NCI-H526 treated with DMSO at 0.1 percent for 48 hours (cell line): ENCODE data around the gene GABRB2.
"Not testable (repeated sequence)": the region's sequence is repeated elsewhere in the genome, so short reads cannot be mapped to it uniquely, and the experiment has no call there.

Experiments
- DNase-seq: peaks from one replicate; lab custom pipeline; 2025; lab: John Stamatoyannopoulos, UW

The GABRB2 gene

DNA sequence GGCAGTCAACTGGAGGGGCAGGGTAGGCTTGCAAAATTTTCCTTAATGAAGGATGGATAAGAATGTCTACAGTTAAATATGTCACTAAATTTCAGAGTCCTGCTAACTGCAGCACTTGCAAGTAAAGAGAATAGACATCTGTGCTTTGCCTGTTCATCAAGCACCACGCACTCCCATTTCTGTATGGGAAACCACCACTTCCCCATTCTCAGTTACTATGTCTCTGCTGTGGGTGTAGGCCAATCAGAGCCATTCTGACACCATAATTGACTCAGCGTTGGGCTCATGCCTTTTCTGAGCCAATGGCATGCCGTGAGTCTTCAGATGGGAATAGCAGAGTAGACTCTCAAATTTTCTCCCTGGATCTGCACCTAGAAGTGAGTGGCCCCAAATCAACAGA, 247.5 kb downstream of the GABRB2 start:
- no peak for DNase-seq

DNA sequence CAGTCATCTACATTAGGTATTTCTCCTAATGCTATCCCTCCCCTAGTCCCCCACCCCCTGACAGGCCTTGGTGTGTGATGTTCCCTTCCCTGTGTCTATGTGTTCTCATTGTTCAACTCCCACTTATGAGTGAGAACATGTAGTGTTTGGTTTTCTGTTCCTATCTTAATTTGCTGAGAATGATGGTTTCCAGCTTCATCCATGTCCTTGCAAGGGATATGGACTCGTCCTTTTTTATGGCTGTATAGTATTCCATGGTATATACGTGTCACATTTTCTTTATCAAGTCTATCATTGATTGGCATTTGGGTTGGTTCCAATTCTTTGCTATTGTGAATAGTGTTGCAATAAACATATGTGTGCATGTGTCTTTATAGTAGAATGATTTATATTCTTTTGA, 249.1 kb downstream of the GABRB2 start:
- not testable (repeated sequence) for DNase-seq

DNA sequence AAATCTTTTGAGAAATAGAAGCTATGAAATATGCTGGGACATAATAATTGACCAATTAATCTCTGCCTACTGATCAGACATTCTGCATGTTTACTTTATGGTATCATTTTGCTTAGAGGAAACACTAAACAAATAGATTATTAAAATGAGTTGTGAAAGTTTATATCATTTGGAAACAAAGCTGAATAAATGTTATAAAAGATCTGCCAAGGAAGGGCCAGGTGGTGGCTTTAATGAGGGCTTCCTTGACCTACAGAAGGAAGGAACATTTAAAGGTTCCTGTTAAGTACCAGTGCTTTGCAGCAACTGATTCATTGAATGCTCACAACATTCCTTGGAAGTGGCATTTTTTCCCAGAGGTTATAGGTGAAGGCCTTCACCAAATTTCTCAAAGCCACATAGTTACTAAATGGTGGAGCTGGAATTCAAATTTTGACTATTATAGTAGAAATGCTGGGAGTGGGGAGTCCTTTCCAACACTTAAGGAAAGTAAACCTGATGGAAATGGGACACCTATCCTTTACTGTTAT, 250.7 kb downstream of the GABRB2 start:
- DNase-seq = no peak

DNA sequence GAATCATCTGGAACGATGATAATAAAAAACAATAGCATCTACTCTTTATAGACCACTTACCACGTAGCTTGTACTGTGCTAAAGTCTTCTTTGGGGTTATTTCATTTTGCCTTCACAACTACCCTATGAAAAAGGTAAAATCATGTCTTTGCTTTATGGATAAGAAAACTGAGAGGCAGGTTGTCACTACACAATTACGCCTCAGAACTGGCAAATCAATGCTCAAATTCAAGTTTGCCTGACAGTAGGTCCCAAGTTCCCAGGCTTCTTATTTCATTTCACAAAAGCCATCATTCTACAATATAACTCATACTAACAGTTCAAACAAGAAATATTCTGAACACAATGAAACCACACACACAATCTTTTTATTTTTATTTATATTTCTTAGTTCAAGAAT, 258.5 kb downstream of the GABRB2 start:
- DNase-seq = no peak

DNA sequence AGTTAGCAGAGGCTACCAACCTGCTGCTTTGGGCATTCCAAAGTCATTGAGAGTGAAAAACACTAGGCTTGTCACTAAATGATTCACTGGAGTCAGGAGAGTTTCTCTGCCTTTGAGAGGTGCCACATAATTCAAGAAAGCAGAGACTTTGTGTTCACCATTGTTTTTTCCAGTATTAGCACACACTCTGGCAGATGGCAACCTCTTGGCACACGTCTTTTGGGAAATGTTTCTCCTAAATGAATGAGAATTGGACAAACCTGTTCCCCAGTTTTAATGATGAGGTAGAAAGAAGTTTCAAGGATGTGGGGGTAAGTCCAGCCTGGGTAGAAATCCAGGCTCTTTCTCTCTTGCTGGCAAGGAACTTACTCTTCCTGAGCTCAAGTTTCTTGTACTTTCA, 259.1 kb downstream of the GABRB2 start:
- no peak for DNase-seq

DNA sequence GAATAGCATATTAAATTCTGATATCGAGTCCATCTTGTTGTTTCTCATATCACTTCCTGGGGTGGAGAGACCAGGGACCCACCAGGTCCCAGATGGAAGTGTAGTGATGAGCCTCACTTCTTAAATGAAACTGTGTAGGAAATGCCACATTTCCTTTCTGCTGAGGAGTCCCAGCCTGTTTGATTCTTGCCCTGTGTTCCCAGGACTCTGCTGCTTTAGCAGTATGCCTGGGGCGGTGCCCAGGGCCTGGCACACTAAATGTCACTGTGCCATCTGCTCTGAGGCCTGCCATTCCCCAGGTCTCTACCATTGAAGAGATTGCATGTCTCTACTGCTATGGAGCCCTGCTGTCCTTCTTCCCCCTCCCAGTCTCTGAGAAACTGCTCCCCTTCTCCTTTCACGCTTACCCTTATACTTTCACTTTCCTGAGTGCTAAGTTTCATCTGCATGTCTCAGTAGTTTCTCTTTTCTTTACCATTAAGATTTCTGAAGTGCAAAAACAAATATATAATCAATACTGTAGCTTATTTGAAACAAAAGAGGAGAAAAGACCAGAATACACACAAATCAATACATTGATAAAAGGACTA, 260.4 kb downstream of the GABRB2 start:
- DNase-seq = no peak

DNA sequence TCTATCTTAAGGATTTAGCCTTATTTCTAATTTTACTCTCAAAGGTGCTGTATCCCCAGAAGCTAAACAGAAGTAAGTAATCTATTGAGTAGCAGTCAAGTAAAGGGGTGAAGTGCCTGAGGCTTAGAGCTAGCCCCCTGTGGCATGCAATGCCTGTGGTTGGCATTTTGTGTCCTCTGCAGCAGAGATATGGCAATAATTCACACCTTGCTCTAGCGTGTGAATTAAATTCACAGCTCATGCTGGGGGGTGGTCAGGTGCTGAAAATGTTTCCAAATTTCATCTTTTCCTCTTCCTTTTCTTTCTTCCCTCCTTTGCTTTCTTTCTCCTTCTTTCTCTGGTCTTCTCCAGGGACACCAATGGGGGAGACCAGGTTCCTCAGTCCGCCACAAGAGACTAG, 262.1 kb downstream of the GABRB2 start:
- no peak for DNase-seq

DNA sequence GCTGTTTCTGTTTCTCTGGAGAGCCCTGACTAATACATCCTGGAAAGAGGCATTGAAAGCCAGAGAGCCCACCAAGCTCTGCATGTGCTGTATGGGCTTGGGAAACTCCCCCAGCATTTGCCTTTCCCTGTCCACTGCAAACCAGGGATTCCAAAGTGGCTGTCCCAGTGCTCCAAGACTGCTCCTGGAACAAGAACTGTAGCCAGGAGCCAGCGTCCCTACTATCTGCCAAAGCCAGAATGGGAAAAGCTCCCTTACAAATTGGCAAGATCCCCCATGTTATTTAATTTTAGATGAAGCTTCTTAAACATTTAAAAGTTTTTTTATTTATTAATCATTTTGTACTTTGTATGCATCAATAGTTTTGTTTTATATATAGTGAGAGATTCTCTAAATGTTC, 263.2 kb downstream of the GABRB2 start:
- DNase-seq = no peak

DNA sequence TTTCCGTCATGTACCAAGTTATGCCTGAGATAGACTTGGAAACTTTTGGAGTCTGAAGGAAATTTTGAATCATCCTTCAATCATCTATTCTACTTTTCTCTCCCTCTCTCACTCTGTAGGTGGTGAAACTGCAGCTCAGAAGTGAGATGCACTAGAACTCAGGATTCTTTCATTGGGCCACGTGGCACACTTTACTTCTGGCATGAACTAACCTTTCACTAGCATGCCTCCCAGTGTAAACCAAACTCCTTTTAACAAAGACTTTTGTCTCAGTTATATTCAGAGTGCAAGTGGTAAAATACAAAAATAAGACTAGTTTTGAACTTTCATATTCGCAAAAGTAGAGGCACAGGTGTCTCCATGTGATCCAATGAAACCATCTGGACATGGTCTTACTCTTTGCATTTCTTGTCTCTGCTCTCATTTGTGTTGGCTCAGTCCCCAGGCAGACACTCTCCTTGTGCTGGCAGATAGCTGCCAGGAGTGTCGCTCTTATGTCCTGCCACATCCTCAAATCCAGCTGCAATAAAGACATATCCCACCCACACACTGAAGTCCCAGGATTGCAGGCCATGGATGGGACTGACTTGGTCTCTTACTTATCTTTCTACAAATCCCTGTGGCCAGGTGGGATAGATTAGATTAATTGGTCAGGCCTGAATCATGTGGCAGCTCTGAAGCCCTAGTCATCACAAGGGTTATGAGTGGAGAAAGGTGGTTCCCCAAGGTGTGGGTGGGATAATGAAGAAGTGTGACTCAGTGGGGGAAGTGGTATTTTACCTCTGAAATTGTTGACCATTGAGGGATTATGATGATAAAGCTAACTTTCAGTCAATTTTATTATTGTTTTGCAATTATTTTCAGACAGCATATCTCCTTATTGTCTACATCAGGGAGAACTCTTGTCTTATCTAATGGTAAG, 267.5 kb downstream of the GABRB2 start:
- no peak for DNase-seq

DNA sequence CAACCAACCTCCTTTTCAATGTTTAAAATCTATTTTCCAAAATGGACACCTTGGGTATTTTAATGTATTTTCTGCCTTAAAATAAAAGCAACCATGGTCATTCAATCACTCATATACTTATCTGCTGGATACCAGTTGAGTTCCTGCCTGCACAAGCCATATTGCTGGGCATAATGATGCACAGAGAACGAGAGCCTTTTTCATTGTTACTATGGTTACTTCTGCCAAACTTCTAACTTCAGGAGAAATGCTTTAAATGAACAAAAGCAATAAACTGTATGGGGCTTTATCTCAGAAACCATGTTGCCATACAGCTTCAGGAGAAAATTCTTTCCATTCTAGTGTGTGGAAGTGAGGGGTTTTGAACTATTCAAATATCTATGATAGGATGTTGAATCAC, 269.5 kb downstream of the GABRB2 start:
- DNase-seq = no peak

DNA sequence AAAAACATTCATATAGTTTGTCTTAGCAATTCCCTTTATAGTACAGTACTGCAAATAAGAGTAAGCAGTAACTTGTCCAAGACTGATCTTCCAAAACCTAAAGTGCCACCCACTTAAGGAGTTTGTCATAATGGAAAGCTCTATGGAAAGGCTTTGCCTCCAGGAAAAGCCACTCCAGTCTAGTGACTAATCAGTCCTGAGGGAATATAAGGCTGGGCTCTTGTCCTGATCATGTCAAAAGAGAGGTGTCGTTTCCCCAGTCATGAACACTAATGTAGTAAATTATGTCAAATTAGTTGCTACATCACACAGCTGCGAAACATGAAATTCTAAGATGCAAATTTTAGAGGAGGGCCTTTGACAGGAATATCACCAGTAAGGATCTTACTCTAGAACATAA, 271.6 kb downstream of the GABRB2 start:
- DNase-seq = no peak

DNA sequence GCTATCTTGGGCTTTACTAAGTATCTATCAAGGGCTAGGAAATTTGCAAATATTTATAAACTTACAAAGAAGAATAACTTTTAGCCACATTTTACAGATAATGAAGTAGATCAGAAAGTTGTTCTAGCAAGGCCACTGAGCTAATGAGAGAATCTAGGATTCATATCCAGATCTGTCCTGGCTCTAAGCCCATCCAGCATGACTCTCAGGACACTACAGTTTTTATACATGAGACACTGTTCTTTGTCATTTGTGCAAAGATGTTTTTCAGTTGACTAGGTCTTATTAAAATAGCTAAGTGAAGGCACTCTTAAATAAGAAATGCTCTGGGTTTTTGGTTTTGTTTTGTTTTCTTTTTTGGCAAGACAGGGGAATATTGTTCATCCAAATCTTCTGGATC, 273.1 kb downstream of the GABRB2 start:
- DNase-seq = no peak

DNA sequence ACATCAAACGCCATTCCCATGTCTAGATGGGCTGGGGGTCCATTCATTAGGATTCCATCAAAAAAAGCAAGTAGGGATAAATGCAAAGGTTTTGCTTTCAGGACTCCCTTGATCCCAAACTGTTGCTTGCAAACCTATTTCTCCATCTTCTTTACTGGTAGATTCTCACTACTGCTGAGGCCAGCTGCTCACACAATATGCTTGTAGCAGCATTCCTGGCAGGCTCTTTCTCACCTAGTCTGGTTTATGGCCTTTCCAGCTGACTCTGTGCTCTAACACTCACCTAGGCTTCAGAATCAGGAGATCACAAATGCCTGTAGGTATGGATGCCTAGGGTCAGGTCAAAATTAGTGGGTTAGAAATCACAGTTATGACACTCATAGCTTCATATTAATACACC, 274.7 kb downstream of the GABRB2 start:
- no peak for DNase-seq

DNA sequence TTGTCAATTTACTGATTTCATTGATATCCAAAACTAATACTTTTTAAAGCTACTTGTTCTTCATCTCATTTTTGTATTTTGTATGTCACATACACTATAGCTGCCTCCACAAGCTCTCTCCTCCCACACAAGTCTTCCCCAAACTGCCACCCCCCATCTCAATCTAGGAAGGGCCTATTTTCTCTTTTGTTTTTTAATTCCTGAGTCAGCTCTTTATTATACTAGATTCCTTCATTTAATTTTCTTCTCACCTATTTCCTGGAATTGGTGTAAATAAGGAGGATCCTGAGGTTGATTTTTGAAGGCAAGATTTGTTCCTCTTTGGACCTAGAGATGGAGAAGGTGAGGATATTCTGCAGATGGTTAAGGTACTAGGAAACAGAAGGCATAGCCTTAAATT, 277.4 kb downstream of the GABRB2 start:
- no peak for DNase-seq

DNA sequence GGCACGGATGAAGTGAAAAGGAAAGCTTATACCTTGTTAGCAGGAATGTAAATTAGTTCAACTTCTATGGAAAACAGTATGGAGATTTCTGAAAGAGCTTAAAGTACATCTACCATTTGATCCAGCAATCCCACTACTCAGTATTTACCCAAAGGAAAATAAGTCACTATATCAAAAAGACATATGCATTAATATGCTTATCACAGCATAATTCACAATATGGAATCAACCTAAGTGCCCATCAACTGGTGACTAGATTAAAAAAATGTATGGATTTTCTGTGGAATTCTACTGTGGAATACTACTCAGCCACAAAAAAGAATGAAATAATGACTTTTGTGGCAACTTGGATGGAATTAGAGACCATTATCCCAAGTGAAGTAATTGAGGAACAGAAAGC, 279.6 kb downstream of the GABRB2 start:
- DNase-seq = no peak

DNA sequence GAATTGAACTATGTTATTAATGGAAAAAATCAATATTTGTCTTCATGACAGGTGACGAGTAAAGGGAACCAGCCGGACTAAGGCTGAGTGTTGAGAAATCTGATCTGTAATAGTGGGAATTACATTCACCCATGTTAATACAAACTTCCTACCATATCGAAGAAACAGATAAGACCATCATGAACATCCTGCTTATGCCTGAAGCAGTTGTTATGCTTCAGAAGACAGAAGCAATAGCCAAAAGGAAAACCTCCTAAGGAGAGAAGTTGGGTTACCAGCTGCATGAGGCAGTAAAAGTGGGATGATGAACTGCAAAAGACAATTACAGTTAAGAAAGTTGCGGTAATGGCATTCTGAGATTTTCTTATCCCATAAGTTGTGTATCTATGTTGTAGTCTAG, 281.5 kb downstream of the GABRB2 start:
- DNase-seq = no peak

DNA sequence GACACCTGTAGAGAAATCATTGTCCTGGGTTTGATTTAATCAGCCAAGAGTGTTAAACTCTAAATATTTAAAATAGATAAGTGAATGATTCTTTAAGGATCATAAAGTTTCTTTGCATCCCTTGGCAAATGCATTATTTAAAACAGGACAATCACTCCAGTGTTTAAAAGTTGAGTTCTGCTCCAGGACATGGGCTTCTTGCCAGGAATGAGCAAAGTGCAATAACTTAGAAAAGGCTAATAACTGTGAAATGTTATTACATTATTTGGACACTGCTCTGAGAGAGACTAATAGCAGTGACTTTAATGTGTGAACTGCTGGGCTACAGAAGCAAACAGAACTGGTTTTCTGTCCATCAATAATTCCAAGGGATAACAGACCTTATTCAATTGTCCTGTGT, 283.3 kb downstream of the GABRB2 start:
- DNase-seq = no peak

DNA sequence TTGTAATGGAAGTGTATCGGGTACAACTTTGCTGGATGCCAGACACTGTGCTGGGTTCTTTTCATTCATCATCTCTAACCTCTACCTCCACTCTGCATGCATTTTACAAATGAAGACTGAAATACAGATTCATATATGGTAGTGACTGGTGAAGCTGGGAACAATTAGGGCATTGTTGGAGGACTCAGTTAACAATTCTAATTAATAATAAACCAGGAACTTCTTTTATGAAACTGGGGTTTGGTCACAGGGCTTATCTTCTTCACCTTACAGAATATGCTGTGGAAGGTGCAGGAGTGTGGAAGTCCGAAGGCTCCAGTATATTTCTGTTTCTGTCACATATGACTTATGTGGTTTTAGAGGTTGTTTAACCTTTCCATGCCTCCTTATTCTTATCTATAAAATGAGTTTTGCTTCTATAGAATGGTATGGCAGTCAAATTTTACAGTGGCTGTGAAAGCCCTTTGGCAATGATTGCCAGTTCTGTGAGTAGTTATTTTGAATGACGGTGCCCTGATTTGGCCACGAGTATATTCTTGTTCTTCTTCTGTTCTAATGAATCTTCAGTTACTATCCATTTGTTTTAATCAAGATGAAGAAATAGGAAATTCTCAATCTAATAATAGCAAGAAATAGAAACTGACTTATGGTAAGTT, 284.7 kb downstream of the GABRB2 start:
- no peak for DNase-seq

DNA sequence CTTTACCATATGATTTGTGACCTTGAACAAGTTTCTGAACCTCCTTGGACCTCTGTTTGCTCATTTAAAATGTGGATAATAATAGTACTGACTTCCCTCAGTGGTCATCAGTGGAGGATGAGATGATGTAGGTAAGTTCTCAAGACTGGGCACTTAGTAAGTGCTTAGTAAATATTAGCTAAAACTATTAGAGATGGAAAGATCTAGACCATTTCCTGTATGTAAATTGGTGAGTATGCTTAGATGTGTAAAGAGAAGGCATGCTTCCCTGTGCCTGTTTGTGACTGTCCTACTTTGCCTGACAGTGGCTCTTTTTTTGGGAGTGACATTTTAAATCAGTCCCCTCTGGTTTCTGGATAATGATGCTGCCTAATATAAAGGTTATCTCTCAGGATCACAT, 288.1 kb downstream of the GABRB2 start:
- DNase-seq = no peak

DNA sequence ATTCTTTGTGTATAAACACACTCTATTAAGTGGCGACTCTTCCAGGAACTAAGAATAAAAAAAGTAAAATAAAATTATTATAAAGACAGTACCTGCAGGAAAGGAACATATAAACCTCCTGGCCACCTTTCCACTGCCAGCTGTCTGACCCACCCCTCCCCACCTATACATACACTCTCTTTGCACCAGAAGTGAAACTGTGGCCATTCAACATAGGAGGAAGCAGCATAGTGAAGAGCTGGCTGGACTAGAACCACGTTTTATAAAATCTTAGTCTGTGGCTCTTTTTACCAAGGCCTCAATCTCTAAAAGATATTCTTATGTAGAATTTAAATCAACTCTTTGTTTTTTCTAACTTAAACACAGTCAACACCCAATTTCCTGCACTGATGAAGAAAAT, 289.6 kb downstream of the GABRB2 start:
- no peak for DNase-seq

DNA sequence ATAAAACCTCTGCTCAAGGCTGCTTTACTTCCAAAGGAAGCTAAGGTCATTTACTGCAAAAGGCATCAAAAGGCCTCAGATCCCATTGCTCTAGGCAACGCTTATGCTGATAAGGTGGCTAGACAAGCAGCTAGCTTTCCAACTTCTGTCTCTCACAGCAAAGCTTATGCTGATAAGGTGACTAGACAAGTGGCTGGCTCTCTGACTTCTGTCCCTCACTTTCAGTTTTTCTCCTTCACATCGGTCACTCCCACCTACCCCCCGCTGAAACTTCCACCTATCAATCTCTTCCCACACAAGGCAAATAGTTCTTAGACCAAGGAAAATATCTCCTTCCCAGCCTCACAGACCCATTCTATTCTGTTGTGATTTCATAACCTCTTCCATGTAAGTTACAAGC, 293.6 kb downstream of the GABRB2 start:
- DNase-seq = not testable (repeated sequence)

DNA sequence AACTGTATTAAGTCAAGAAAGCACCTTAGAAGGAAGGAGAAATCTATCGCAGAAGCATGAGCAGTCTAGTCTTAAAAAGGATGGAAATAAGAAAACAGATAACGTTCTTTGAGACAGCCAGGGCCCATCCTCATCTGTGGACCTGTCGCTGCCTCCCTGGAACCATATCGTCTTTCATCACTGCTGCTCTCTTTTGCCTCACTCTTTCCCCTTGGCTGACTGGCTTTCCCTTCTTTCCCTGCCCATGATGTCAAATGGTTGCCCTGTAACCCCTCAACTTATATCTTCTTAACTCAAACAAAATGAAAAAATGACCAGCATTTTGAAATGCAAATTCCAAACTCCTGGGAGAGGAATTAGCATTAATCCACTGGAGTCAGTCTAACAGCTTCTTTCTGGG, 299.8 kb downstream of the GABRB2 start:
- no peak for DNase-seq

DNA sequence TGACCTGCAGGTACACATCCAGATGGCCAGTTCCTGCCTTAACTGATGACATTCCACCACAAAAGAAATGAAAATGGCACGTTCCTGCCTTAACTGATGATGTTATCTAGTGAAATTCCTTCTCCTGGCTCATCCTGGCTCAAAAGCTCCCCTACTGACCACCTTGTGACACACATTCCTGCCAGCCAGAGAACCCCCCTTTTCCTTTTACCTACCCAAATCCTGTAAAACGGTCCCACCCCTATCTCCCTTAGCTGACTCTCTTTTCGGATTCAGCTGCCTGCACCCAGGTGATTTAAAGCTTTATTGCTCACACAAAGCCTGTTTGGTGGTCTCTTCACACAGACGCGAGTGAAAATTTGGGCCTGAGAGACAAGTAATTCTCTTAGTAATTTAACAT, 300.7 kb downstream of the GABRB2 start:
- not testable (repeated sequence) for DNase-seq
